ENCODE data around the gene EPAS1.

- TF ChIP-seq CTCF (IDR thresholded peaks at IDR 0.05) (no peak), POLR2A (IDR thresholded peaks at IDR 0.05) (no peak), POLR2AphosphoS5 (IDR thresholded peaks at IDR 0.05) (no peak)
Measured at GRCh38 chr2:46269001-46269400, 28.2 kb upstream of the EPAS1 start.

Measured in breast epithelium (tissue), 3 donors.